ENCODE results near the gene KAZN.
A peak's percentile ranks its signal among the peaks of the same experiment; 100 is the strongest.

KAZN gene

DNA sequence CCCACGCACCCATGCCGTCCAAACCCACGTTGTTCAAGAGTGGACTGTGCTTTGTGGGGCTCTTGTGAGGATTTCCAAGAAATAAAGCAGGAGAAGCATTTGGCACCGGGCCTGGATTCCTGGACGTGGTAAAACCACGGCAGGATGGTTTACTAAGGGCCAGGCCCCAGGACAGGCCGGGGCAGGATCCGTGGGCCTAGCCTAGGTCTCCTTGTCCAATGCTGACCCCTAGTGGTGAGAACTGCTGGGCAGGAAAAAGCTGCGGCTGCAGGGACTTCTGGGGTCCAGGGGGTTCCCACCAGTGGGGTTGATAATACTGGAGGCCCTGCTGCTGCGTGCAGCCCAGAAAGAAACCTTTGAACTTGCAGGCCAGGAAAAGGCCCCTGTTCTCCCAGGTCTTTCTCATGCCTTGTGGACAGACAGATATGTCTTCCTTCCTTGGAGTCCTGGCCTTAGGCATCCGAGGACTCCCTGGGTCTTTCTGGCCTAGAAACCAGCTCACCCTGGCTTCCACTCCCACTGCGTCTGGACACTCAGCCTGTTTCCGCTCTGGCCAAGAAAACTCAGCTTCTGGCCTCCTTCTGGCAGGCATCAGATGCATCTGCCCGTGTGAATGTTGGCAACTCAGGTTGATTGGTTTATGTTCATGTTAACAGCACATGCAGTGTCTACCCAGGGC is 448.1 kb downstream of the KAZN start:
- in situ Hi-C loops (cut with MboI; ENCODE audit: low sequenced_read_pairs, unreplicated experiment) = no loop called here
- TF ChIP-seq, protein P1, sequence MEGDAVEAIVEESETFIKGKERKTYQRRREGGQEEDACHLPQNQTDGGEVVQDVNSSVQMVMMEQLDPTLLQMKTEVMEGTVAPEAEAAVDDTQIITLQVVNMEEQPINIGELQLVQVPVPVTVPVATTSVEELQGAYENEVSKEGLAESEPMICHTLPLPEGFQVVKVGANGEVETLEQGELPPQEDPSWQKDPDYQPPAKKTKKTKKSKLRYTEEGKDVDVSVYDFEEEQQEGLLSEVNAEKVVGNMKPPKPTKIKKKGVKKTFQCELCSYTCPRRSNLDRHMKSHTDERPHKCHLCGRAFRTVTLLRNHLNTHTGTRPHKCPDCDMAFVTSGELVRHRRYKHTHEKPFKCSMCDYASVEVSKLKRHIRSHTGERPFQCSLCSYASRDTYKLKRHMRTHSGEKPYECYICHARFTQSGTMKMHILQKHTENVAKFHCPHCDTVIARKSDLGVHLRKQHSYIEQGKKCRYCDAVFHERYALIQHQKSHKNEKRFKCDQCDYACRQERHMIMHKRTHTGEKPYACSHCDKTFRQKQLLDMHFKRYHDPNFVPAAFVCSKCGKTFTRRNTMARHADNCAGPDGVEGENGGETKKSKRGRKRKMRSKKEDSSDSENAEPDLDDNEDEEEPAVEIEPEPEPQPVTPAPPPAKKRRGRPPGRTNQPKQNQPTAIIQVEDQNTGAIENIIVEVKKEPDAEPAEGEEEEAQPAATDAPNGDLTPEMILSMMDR (IDR thresholded peaks at IDR 0.05; ENCODE audit: borderline replicate concordance, control extremely low read depth, extremely low read depth, insufficient read depth, missing control alignments) = peak; percentile 76
- peak; percentile 86 for DNase-seq (ENCODE audit: low spot score)

DNA sequence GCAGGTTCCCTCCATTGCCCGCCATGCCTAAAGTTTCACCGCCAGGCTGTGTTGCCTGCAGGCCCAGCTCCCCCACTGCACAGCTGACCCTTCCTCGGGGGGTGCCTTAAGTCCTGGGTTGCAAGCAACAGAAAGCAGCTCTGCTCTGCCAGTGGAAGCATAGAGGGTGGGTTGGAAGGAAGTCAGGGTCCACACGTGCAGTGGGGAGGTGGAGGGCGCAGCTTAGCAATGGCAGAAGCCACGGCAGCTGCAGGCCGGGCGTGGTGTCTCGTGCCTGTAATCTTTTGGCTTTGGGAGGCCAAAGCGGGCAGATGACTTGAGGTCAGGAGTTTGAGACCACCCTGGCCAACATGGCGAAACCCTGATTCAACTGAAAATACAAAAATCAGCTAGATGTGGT is 448.8 kb downstream of the KAZN start:
- DNase-seq (ENCODE audit: low spot score) = no peak
- TF ChIP-seq, protein P1 (IDR thresholded peaks at IDR 0.05; ENCODE audit: borderline replicate concordance, control extremely low read depth, extremely low read depth, insufficient read depth, missing control alignments) = no peak
- in situ Hi-C loops (cut with MboI; ENCODE audit: low sequenced_read_pairs, unreplicated experiment) = no loop called here

DNA sequence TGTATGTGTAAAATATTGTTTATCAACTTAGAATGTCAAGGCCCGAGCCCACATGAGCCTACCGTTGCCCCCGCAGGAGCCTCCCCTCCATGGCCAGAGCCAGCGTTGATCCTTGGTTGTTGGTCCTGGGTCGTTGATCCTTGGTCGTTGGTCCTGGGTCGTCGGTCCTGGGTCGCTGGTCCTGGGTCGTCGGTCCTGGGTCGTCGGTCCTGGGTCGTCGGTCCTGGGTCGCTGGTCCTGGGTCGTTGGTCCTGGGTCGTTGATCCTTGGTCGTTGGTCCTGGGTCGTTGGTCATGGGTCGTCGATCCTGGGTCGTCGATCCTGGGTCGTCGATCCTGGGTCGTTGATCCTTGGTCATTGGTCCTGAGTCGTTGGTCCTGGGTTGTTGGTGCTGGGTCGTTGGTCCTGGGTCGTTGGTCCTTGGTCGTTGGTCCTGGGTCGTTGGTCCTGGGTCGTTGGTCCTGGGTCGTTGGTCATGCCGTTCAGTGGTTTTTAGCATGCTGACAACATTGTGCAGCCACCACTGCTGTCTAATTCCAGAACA is 450.0 kb downstream of the KAZN start:
- TF ChIP-seq, protein P1 (IDR thresholded peaks at IDR 0.05; ENCODE audit: borderline replicate concordance, control extremely low read depth, extremely low read depth, insufficient read depth, missing control alignments) = no peak
- no peak for DNase-seq (ENCODE audit: low spot score)
- in situ Hi-C loops (cut with MboI; ENCODE audit: low sequenced_read_pairs, unreplicated experiment) = no loop called here

DNA sequence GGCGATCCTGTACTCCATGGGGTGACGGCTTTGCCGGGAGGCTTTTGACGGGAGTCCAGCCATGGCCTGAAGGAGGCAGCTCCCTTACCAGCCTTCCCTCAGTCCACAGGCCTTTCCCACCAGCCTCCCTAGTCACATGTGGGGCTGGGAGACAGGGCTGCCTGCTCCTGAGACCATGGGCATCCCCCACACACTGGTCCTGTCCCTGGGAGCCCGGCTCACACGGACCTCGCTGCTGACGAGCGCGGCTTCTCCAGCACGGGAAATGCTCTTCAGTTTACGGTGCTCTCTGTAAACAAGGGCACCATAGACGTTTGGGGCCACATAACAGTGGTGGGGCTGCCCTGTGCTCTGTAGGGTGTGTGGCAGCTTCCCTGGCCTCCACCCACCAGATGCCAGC is 450.6 kb downstream of the KAZN start:
- DNase-seq (ENCODE audit: low spot score) = no peak
- in situ Hi-C loops (cut with MboI; ENCODE audit: low sequenced_read_pairs, unreplicated experiment) = no loop called here
- TF ChIP-seq, protein P1 (IDR thresholded peaks at IDR 0.05; ENCODE audit: borderline replicate concordance, control extremely low read depth, extremely low read depth, insufficient read depth, missing control alignments) = no peak

DNA sequence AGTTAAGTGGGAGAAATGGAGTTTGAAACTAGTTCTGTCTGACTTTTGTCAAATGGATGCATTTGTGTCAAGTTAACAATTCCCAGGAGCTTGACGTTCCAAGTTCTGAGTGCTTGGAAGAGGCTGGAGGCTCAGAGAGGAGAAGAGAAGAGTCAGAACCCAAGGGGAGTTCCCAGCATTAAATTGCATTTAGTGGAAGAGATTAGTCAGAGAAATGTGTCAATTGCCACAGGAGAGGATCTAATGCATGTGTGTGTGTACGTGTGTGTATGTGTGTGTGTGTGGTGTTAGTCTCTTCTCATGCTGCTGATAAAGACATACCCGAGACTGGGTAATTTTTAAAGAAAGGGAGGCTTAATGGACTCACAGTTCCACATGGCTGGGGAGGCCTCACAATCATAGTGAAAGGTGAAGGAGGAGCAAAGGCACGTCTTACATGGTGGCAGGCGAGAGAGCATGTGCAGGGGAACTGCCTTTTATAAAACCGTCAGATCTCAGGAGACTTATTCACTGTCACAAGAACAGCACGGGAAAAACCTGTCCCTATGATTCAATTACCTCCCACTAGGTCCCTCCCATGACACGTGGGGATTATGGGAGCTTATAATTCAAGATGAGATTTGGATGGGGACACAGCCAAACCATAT is 453.5 kb downstream of the KAZN start:
- in situ Hi-C loops (cut with MboI; ENCODE audit: low sequenced_read_pairs, unreplicated experiment) = no loop called here
- TF ChIP-seq, protein P1 (IDR thresholded peaks at IDR 0.05; ENCODE audit: borderline replicate concordance, control extremely low read depth, extremely low read depth, insufficient read depth, missing control alignments) = no peak
- DNase-seq (ENCODE audit: low spot score) = no peak

DNA sequence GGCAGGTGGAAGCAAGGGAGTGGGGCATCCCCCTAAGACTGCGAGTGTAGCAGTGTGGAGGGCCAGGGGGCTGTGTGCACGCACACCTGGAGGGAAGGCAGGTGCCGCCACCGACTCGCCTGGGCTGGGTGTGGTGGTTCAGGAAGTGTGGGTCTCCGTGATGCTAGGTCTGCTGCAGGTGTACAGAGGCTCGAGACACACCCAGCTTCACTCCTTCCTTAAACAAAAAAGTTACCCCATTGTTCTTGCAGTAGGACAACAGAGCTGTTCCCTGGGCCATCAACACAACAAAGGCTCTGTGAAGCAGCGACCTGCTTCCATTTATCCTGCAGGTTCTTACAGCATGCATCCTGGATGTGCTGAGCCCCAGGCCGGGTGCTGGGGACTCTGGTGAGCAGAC is 454.7 kb downstream of the KAZN start:
- in situ Hi-C loops (cut with MboI; ENCODE audit: low sequenced_read_pairs, unreplicated experiment) = no loop called here
- TF ChIP-seq, protein P1 (IDR thresholded peaks at IDR 0.05; ENCODE audit: borderline replicate concordance, control extremely low read depth, extremely low read depth, insufficient read depth, missing control alignments) = no peak
- no peak for DNase-seq (ENCODE audit: low spot score)
